SK-N-SH (cell line): ENCODE data around the gene CRYBG2. TPM values are rescaled to one million over a fixed set of nuclear protein-coding genes. Genes with fewer than 3 reads are reported as not detected.

Experiments
- CTCF ChIA-PET: fragments of 300-600, 350-600 bp; formaldehyde crosslinking; extraction: SDS; loops from one replicate; lab custom pipeline; 2021; lab: Yijun Ruan, JAX
- POLR2A ChIA-PET: fragments of 350-600 bp; sonication (Branson Sonifier 250); formaldehyde crosslinking; extraction: SDS; loops from one replicate; lab custom pipeline; 2020; ENCODE audit warnings: antibody characterized with exemption, inconsistent platforms; lab: Yijun Ruan, JAX
- DNase-seq: peaks from one replicate; pipeline ENCODE4 v3.0.0; 2012
- H2AFZ ChIP-seq: fragments of 200-600 bp; sonication (generic); 2 replicates; pipeline ENCODE4 v1.8.1; 2016; ENCODE audit warnings: antibody characterized with exemption, mild to moderate bottlenecking, low read depth
- H3F3A ChIP-seq: fragments of 200-600 bp; sonication (generic); replicated peaks from 2 replicates; pipeline ENCODE3; 2016; ENCODE audit warnings: antibody characterized with exemption, mild to moderate bottlenecking; ENCODE audit not compliant: insufficient read depth
- H3K27ac ChIP-seq, 2 experiments: fragments of 200-500 bp in 1 of 2; fragments of 200-600 bp in 1 of 2; sonication (Bioruptor generic) in 1 of 2; sonication (generic), shearing (Covaris generic) in 1 of 2; 2 replicates each; pipeline versions ENCODE4 v1.5.1 to v1.6.1; 2014 to 2016; ENCODE audit warnings: low read depth in 2 of 2, inconsistent platforms in 1 of 2, low read length in 1 of 2, mild to moderate bottlenecking in 1 of 2, mixed read lengths in 1 of 2
- H3K27me3 ChIP-seq: fragments of 200-600 bp; sonication (generic), shearing (Covaris generic); 2 replicates; pipeline ENCODE4 v1.6.1; 2016; ENCODE audit warnings: mixed run types; ENCODE audit not compliant: insufficient read depth
- H3K36me3 ChIP-seq, 2 experiments: fragments of 200-500 bp in 1 of 2; fragments of 200-600 bp in 1 of 2; sonication (Bioruptor generic) in 1 of 2; sonication (generic) in 1 of 2; replicated peaks in 1 of 2; 2 replicates each; pipeline versions ENCODE3 to v1.5.1; 2014 to 2016; ENCODE audit warnings: low read length in 1 of 2, mild to moderate bottlenecking in 1 of 2; ENCODE audit not compliant: insufficient read depth in 2 of 2, control insufficient read depth in 1 of 2
- H3K4me1 ChIP-seq, 2 experiments: fragments of 200-500 bp in 1 of 2; fragments of 200-600 bp in 1 of 2; sonication (Bioruptor generic) in 1 of 2; sonication (generic), shearing (Covaris generic) in 1 of 2; 2 replicates each; pipeline versions ENCODE4 v1.5.1 to v1.6.1; 2014 to 2016; ENCODE audit warnings: low read depth in 1 of 2, low read length in 1 of 2, mixed run types in 1 of 2; ENCODE audit not compliant: insufficient read depth in 2 of 2, control insufficient read depth in 1 of 2
- H3K4me2 ChIP-seq: fragments of 200-600 bp; sonication (generic), shearing (Covaris generic); 2 replicates; pipeline ENCODE4 v1.6.1; 2017; ENCODE audit warnings: mixed run types
- H3K4me3 ChIP-seq, 2 experiments: fragments of 200-500 bp in 1 of 2; fragments of 200-600 bp in 1 of 2; sonication (Bioruptor generic) in 1 of 2; sonication (generic), shearing (Covaris generic) in 1 of 2; 2 replicates each; pipeline versions ENCODE4 v1.5.1 to v1.8.1; 2014 to 2016; ENCODE audit warnings: low read depth in 2 of 2, inconsistent platforms in 1 of 2, low read length in 1 of 2, mild to moderate bottlenecking in 1 of 2, mixed read lengths in 1 of 2, moderate library complexity in 1 of 2
- H3K79me2 ChIP-seq: fragments of 200-600 bp; sonication (generic); 2 replicates; pipeline ENCODE4 v1.8.1; 2017; ENCODE audit warnings: mild to moderate bottlenecking; ENCODE audit not compliant: insufficient read depth
- H3K9ac ChIP-seq: fragments of 200-600 bp; sonication (generic); 2 replicates; pipeline ENCODE4 v1.6.1; 2017; ENCODE audit warnings: mixed run types
- H3K9me2 ChIP-seq: fragments of 200-600 bp; sonication (generic); 2 replicates; pipeline ENCODE4 v1.6.1; 2017; ENCODE audit warnings: mixed run types
- H3K9me3 ChIP-seq: fragments of 200-600 bp; sonication (generic); 2 replicates; pipeline ENCODE4 v1.6.1; 2017; ENCODE audit warnings: mixed run types, mild to moderate bottlenecking, moderate library complexity
- H4K20me1 ChIP-seq: fragments of 200-600 bp; sonication (generic); 2 replicates; pipeline ENCODE4 v1.6.1; 2017; ENCODE audit warnings: mild to moderate bottlenecking, mixed run types; ENCODE audit not compliant: insufficient read depth
- CHD2 ChIP-seq: fragments of 150-350 bp; IDR thresholded peaks from 2 replicates; pipeline ENCODE4 v1.6.1; 2018; ENCODE audit warnings: low read length; ENCODE audit not compliant: partially characterized antibody
- ELF1 ChIP-seq: IDR thresholded peaks from 2 replicates; pipeline ENCODE4 v1.4.0; 2012
- EP300 ChIP-seq, 2 experiments: IDR thresholded peaks; 2 replicates each; pipeline versions ENCODE4 v1.4.0 to v1.6.1; 2012; ENCODE audit warnings: borderline replicate concordance in 1 of 2, low read depth in 1 of 2, low read length in 1 of 2
- FOXM1 ChIP-seq: IDR thresholded peaks from 2 replicates; pipeline ENCODE4 v1.4.0; 2012; ENCODE audit warnings: low read depth, mild to moderate bottlenecking
- GATA2 ChIP-seq: sonication (generic); formaldehyde crosslinking; IDR thresholded peaks from 2 replicates; pipeline ENCODE4 v1.5.0; 2020; ENCODE audit warnings: mild to moderate bottlenecking, missing genetic modification reagents
- IRF3 ChIP-seq: fragments of 150-350 bp; IDR thresholded peaks from 2 replicates; pipeline ENCODE4 v1.6.1; 2016; ENCODE audit warnings: mild to moderate bottlenecking, low read depth, low read length
- MEF2A ChIP-seq: IDR thresholded peaks from 2 replicates; pipeline ENCODE4 v1.4.0; 2012; ENCODE audit warnings: low read depth, borderline replicate concordance
- MXI1 ChIP-seq: IDR thresholded peaks from 2 replicates; pipeline ENCODE4 v1.6.1; 2012; ENCODE audit warnings: mild to moderate bottlenecking, low read depth, low read length, improper control_type of control experiment
- NFIC ChIP-seq: IDR thresholded peaks from 2 replicates; pipeline ENCODE4 v1.4.0; 2012; ENCODE audit warnings: borderline replicate concordance
- NRF1 ChIP-seq: IDR thresholded peaks from 2 replicates; pipeline ENCODE4 v1.6.1; 2012; ENCODE audit warnings: low read depth, mild to moderate bottlenecking, low read length
- PBX3 ChIP-seq: IDR thresholded peaks from 2 replicates; pipeline ENCODE4; 2012
- RCOR1 ChIP-seq: fragments of 150-350 bp; IDR thresholded peaks from 2 replicates; pipeline ENCODE4 v1.6.1; 2017; ENCODE audit warnings: antibody characterized with exemption, low read length
- REST ChIP-seq: IDR thresholded peaks from 2 replicates; pipeline ENCODE4 v1.6.1; 2012; ENCODE audit warnings: mild to moderate bottlenecking, low read depth, low read length, moderate library complexity
- RFX5 ChIP-seq: IDR thresholded peaks from 2 replicates; pipeline ENCODE4 v1.6.1; 2012; ENCODE audit warnings: mild to moderate bottlenecking, improper control_type of control experiment, low read length
- RXRA ChIP-seq: IDR thresholded peaks from 2 replicates; pipeline ENCODE4 v1.4.0; 2012; ENCODE audit warnings: low read depth, mild to moderate bottlenecking, borderline replicate concordance
- SMC3 ChIP-seq: IDR thresholded peaks from 2 replicates; pipeline ENCODE4 v1.6.1; 2012; ENCODE audit warnings: low read depth, low read length, improper control_type of control experiment
- TCF12 ChIP-seq: IDR thresholded peaks from 2 replicates; pipeline ENCODE4 v1.4.0; 2012
- YY1 ChIP-seq: IDR thresholded peaks from 2 replicates; pipeline ENCODE4 v1.4.0; 2012; ENCODE audit warnings: low read depth, mild to moderate bottlenecking
- WGBS: methylation state at CpG from one replicate; pipeline ENCODE4 v1.1.6; 2017; ENCODE audit warnings: low lambda C conversion rate; 5-methylcytosine and 5-hydroxymethylcytosine counted together
- polyA plus RNA-seq, 3 experiments: library from polyadenylated mRNA; depleted of rRNA; stranded (reverse); fragments of >200 nt; gene quantifications; 2 replicates each; pipeline ENCODE4 v1.2.3, GENCODE V29; 2012

The CRYBG2 gene
- polyA plus RNA-seq, 1 of the 3 experiments (the other 2 are of a cell fraction) = 0.08 TPM

- CTCF ChIA-PET = interaction anchor here (1.3 to 9.5 kb wide), 7 partner anchors 10 to 108 kb away, joined by 5 to 204 read pairs (median 11); partner anchors contain the start of genes CD52, CEP85 and ZNF593
- H3K36me3 ChIP-seq = peaks cover 9 to 27% of the 10 kb centered on the region in 2 experiments
These were observed 76.2 kb downstream of the CRYBG2 start for GRCh38 chr1:26277719-26278118.

DNA sequence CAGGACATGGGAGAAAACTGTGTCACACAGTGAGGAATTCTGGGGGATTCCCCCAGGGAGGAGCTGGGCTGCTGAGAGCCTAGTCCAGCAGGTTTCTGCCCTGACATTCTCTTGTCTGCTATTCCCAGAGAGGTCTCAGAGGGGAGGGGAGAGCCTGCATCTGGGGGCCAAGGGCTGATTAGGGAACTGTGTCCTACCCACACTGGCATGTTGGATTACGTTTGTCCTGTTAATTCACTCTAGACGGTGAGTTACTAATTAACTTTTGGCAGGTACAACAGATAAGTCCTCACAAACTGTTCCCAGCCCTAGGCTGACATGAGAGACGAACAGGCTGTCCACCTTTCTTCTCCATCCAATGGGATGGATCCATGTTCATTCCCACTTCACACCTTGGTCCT lies 76.7 kb downstream of the CRYBG2 start:
- peaks cover 36 to 55% of the 10 kb centered on the region in 2 experiments; a peak in 3 of 4 replicates for H3K4me1 ChIP-seq
- peaks cover 9 to 25% of the 10 kb centered on the region in 2 experiments for H3K36me3 ChIP-seq
- no peak overlapping the region for H3K4me3 ChIP-seq
- H2AFZ ChIP-seq = no peak overlapping the region
- peaks cover 14% of the 10 kb centered on the region for H4K20me1 ChIP-seq
- H3K4me2 ChIP-seq = no peak overlapping the region
- 92% methylated on average over 3 of the region's 3 CpGs for WGBS
- H3K27me3 ChIP-seq = no peaks in the 10 kb centered on the region
- H3K9me2 ChIP-seq = no peaks in the 10 kb centered on the region
- peaks cover 31% of the 10 kb centered on the region for H3K79me2 ChIP-seq
- H3F3A ChIP-seq = peaks cover 51% of the 10 kb centered on the region
- H3K9ac ChIP-seq = no peak overlapping the region
- ChIA-PET CTCF (interaction anchor here (1.2 to 9.5 kb wide), 11 partner anchors 10 to 171 kb away, joined by 3 to 204 read pairs (median 8); partner anchors contain the start of genes CD52, CEP85 and ZNF593), POLR2A (no interaction called here)
- H3K9me3 ChIP-seq = no peaks in the 10 kb centered on the region
- peak overlapping the region in 1 of 2 experiments; percentile 87; a peak in 3 of 4 replicates for H3K27ac ChIP-seq
- no peak for DNase-seq
- TF ChIP-seq CHD2 (no peak), RFX5 (no peak), FOXM1 (no peak), RCOR1 (no peak), GATA2 (CRISPR knock-in tag) (no peak), IRF3 (no peak), SMC3 (no peak), TCF12 (no peak), REST (no peak), ELF1 (no peak), NFIC (no peak), MXI1 (no peak), NRF1 (no peak), PBX3 (no peak), MEF2A (no peak), YY1 (no peak)

More at GRCh38 chr1:26277719-26278118, 76.2 kb downstream of the CRYBG2 start:
- Histone ChIP-seq H4K20me1 (peaks cover 19% of the 10 kb centered on the region), H3K9me2 (no peaks in the 10 kb centered on the region), H3K4me2 (peak overlapping the region; percentile 95; the same call in 1 of the 2 replicates), H3K79me2 (peaks cover 36% of the 10 kb centered on the region), H3K4me3 (no peak overlapping the region), H3K9me3 (no peaks in the 10 kb centered on the region), H3F3A (peaks cover 51% of the 10 kb centered on the region), H3K9ac (peak overlapping the region; percentile 81; the same call in 1 of the 2 replicates), H2AFZ (no peak overlapping the region), H3K27ac (peak overlapping the region in 1 of 2 experiments; percentile 87; a peak in 2 of 4 replicates), H3K4me1 (peaks cover 36 to 58% of the 10 kb centered on the region in 2 experiments; a peak in 3 of 4 replicates), H3K27me3 (no peaks in the 10 kb centered on the region)
- no CpG with 5 or more reads among the region's 1 CpG for WGBS
- TF ChIP-seq PBX3 = no peak
- TF ChIP-seq EP300 (IDR thresholded peaks at IDR 0.05; ENCODE audit: borderline replicate concordance in 1 of 2, low read depth in 1 of 2, low read length in 1 of 2) = no peak
- TF ChIP-seq NRF1 = no peak
- TF ChIP-seq RXRA = no peak
- TF ChIP-seq MXI1 = no peak
- TF ChIP-seq CHD2 = no peak
- no peak for TF ChIP-seq MEF2A
- TF ChIP-seq GATA2 (CRISPR knock-in tag) = no peak
- no peak for DNase-seq
- POLR2A ChIA-PET = no interaction called here
